Thyroid gland (tissue), 4 donors: ENCODE data around the gene CREM. TPM values are rescaled to one million over a fixed set of nuclear protein-coding genes. Genes with fewer than 3 reads are reported as not detected.

Experiments
- DNase-seq, 2 donors: peaks; one replicate each; pipeline ENCODE4 v3.0.0-alpha.2; 2019
- H3K27ac ChIP-seq, 3 donors: fragments of 200-600 bp; sonication (generic); 1 replicate in 2 of 3; 2 replicates in 1 of 3; pipeline ENCODE4 v1.5.1; 2016 to 2019; ENCODE audit warnings: mild to moderate bottlenecking in 1 of 3, moderate library complexity in 1 of 3
- H3K27me3 ChIP-seq: fragments of 200-600 bp; sonication (generic); one replicate; pipeline ENCODE4 v1.5.1; 2019
- H3K36me3 ChIP-seq, 2 donors: fragments of 200-600 bp; sonication (generic); one replicate each; pipeline ENCODE4 v1.5.1; 2016 to 2019
- H3K4me1 ChIP-seq, 2 donors: fragments of 200-600 bp; sonication (generic); one replicate each; pipeline ENCODE4 v1.5.1; 2017 to 2019
- H3K4me3 ChIP-seq, 3 donors: fragments of 200-600 bp; sonication (generic); replicated peaks in 1 of 3; 1 replicate in 2 of 3; 2 replicates in 1 of 3; pipeline ENCODE4 v1.5.1; 2016; ENCODE audit warnings: mild to moderate bottlenecking in 1 of 3
- H3K9me3 ChIP-seq: fragments of 200-600 bp; sonication (generic); one replicate; pipeline ENCODE4 v1.5.1; 2017
- POLR2A ChIP-seq, 2 donors: fragments of 450-650 bp; IDR thresholded peaks; one replicate each; pipeline ENCODE4 v1.6.1; 2017; ENCODE audit warnings: antibody characterized with exemption in 2 of 2, mild to moderate bottlenecking in 2 of 2, moderate library complexity in 1 of 2
- WGBS, 2 donors: methylation state at CpG; one replicate each; pipeline ENCODE4 v1.1.5; 2017; 5-methylcytosine and 5-hydroxymethylcytosine counted together
- intact Hi-C: fragments of 100-400 bp; cut with DNase I; formaldehyde crosslinking; loops from one replicate; pipeline ENCODE4 v1.15.1; 2023
- total RNA-seq, 4 donors: library from RNA; depleted of rRNA; stranded (reverse); fragments of >200 nt; gene quantifications; one replicate each; pipeline ENCODE4 v1.2.3, GENCODE V29; 2016
- TF ChIP-seq, protein P1 (sequence below), 6 experiments: fragments of 200-600 bp in 3 of 6; fragments of 450-650 bp in 3 of 6; sonication (generic) in 3 of 6; IDR thresholded peaks; one replicate each; pipeline ENCODE4 v1.5.1; 2016 to 2019; ENCODE audit warnings: antibody characterized with exemption in 6 of 6, mild to moderate bottlenecking in 2 of 6, inconsistent platforms in 1 of 6, moderate library complexity in 1 of 6

Gene CREM
- total RNA-seq, 4 donors from 2014 or later, result 39.9 to 64.4 (median 50.5) TPM

DNA sequence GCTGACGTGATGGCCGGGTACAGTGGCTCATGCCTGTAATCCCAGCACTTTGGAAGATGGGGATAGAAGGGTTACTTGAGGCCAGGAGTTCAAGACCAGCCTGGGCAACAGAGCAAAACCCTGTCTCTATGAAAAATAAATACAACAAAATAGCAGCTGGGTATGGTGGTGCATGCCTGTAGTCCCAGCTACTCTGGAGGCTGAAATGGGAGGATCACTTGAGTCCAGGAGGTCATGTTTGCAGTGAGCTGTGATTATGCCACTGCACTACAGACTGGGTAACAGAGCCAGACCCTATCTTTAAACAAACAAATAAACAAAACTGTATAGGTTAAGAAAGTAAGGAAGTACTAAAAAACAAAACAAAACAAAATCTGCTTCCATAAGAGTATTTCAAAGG is 30.3 kb upstream of the CREM start:
- no peaks in the 10 kb centered on the region for H3K36me3 ChIP-seq
- no peaks in the 10 kb centered on the region for H3K9me3 ChIP-seq
- TF ChIP-seq POLR2A (IDR thresholded peaks at IDR 0.05), result no peak

DNA sequence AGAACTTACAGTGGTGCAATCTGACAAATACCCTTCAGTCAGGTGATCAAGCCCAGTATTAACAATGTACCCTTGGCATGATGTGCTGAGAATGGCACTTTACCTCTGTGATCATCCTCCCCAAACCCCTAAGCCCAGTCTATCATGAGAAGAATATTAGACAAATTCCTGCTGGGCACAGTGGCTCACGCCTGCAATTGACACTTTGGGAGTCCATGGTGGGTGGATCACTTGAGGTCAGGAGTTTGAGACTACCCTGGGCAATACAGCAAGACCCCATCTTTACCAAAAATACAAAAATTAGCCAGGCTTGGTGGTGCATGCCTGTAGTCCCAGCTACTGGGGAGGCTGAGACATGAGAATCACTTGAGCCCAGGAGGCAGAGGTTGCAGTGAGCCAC is 29.1 kb upstream of the CREM start:
- DNase-seq, result no peak
- Histone ChIP-seq H3K27ac (no peak overlapping the region), H3K4me3 (no peak overlapping the region), H3K36me3 (no peaks in the 10 kb centered on the region), H3K4me1 (peaks cover 0 to 6% of the 10 kb centered on the region in 2 donors), H3K9me3 (no peaks in the 10 kb centered on the region), H3K27me3 (no peaks in the 10 kb centered on the region)
- intact Hi-C loops, result no loop called here
- TF ChIP-seq, protein P1, sequence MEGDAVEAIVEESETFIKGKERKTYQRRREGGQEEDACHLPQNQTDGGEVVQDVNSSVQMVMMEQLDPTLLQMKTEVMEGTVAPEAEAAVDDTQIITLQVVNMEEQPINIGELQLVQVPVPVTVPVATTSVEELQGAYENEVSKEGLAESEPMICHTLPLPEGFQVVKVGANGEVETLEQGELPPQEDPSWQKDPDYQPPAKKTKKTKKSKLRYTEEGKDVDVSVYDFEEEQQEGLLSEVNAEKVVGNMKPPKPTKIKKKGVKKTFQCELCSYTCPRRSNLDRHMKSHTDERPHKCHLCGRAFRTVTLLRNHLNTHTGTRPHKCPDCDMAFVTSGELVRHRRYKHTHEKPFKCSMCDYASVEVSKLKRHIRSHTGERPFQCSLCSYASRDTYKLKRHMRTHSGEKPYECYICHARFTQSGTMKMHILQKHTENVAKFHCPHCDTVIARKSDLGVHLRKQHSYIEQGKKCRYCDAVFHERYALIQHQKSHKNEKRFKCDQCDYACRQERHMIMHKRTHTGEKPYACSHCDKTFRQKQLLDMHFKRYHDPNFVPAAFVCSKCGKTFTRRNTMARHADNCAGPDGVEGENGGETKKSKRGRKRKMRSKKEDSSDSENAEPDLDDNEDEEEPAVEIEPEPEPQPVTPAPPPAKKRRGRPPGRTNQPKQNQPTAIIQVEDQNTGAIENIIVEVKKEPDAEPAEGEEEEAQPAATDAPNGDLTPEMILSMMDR (IDR thresholded peaks at IDR 0.05), result no peak
- no peak for TF ChIP-seq POLR2A (IDR thresholded peaks at IDR 0.05)
- WGBS, 2 donors, result 83 to 87% methylated on average over 1 of the region's 1 CpG

More for the DNA sequence above, 30.3 kb upstream of the CREM start:
- H3K4me1 ChIP-seq, result no peaks in the 10 kb centered on the region
- 61 to 67% methylated on average over 2 of the region's 2 CpGs for whole genome bisulfite sequencing, 2 donors
- intact Hi-C loops, result no loop called here
- H3K27ac ChIP-seq, result no peak overlapping the region
- no peaks in the 10 kb centered on the region for H3K27me3 ChIP-seq
- no peak for DNase-seq
- no peak overlapping the region for H3K4me3 ChIP-seq

DNA sequence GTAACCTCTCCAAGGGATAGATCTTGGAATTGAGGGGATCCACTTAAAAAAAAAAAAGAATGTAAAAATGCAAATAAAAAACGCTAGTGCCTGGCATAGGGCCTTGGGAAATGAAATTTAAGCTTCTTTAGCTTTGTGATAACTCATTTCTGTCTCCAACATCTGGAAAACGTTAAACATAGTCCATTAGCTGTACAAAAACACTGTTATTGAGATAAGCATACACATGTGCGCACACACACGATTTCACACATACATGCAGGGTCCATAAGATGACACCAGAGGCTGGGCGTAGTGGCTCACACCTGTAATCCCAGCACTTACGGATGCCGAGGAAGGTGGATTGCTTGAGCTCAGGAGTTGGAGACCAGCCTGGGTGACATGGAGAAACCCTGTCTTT is 22.8 kb upstream of the CREM start:
- TF ChIP-seq, protein P1 (IDR thresholded peaks at IDR 0.05), result no peak
- TF ChIP-seq POLR2A (IDR thresholded peaks at IDR 0.05), result no peak
- Histone ChIP-seq H3K9me3 (no peaks in the 10 kb centered on the region), H3K4me3 (no peak overlapping the region), H3K27me3 (no peaks in the 10 kb centered on the region), H3K27ac (no peak overlapping the region), H3K36me3 (no peaks in the 10 kb centered on the region), H3K4me1 (peaks cover 0 to 6% of the 10 kb centered on the region in 2 donors)
- DNase-seq, result no peak
- 73 to 87% methylated on average over 6 to 7 of the region's 7 CpGs for WGBS, 2 donors
- intact Hi-C loops, result no loop called here

DNA sequence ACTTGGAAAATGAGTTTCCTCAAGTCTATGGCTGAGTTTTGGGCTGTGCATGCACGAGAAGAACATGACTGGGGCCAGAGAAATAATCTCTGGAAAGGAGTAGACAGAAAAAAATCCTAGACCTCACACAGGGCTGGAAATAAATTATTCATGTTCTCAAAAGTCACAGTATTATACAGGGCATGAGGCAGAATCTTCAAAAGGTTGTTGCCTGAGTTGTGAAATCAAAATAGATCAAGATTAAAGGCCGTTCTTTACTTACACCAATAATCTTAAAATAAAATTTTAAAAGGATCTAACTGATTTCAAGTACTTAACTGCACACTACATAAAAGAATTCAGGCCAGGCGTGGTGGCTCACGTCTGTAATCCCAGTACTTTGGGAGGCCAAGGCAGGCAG is 14.1 kb upstream of the CREM start:
- no peaks in the 10 kb centered on the region for H3K9me3 ChIP-seq
- H3K36me3 ChIP-seq, result no peaks in the 10 kb centered on the region
- intact Hi-C loops, result loop anchor here (5.0 kb wide), 1 partner anchor 110 kb away; no protein-coding TSS in a partner anchor
- no peak overlapping the region for H3K4me3 ChIP-seq
- TF ChIP-seq, protein P1 (IDR thresholded peaks at IDR 0.05), result no peak
- TF ChIP-seq POLR2A (IDR thresholded peaks at IDR 0.05), result no peak
- H3K27me3 ChIP-seq, result no peaks in the 10 kb centered on the region
- WGBS, 2 donors, result 85 to 90% methylated on average over 4 of the region's 4 CpGs
- DNase-seq, result no peak
- no peak overlapping the region for H3K27ac ChIP-seq
- no peaks in the 10 kb centered on the region for H3K4me1 ChIP-seq

DNA sequence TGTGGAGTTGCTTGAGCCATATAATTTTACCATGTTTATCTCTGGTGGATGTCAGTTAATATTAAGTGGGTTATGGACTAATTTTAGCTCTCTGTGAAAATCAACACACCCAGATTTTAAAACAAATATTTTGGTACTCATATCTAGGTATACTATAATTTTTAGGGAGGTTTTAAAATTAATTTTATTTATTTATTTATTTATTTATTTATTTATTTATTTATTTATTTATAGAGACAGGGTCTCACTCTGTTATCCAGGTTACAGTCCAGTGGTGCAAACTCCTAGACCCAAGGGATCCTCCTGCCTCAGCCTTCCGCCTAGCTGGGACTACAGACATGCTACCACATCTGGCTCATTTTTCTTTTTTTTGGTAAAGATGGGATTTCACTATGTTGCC is 7.3 kb upstream of the CREM start:
- Histone ChIP-seq H3K9me3 (no peaks in the 10 kb centered on the region), H3K27me3 (no peaks in the 10 kb centered on the region), H3K36me3 (no peaks in the 10 kb centered on the region), H3K4me3 (no peak overlapping the region), H3K4me1 (no peaks in the 10 kb centered on the region), H3K27ac (no peak overlapping the region)
- TF ChIP-seq POLR2A (IDR thresholded peaks at IDR 0.05), result no peak
- TF ChIP-seq, protein P1 (IDR thresholded peaks at IDR 0.05), result no peak
- no peak for DNase-seq
- intact Hi-C loops, result no loop called here
- 94 to 100% methylated on average over 1 of the region's 1 CpG for WGBS, 2 donors

DNA sequence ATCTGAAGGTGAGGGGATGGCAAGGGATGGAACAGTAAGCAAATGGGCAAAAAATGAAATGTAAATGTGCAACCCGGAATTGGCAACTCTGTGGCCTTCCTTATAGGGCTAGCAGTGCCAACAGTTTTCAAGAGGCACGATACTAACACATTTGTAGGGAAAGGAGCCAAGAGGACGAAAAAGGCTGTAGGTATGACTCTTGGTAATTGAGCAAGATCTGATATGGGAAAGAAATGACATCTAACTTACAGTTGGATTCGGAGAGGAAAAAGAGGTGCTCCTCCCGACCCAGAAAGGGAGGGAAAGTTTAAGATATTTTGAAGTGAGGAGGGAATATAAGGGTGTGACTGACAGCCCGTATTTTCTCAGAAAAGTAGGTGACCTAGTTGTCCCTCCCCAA is 2.1 kb upstream of the CREM start:
- Histone ChIP-seq H3K27ac (no peak overlapping the region), H3K27me3 (no peaks in the 10 kb centered on the region), H3K4me1 (peaks cover 8 to 24% of the 10 kb centered on the region in 2 donors), H3K36me3 (no peaks in the 10 kb centered on the region), H3K4me3 (no peak overlapping the region), H3K9me3 (no peaks in the 10 kb centered on the region)
- 78 to 83% methylated on average over 6 of the region's 6 CpGs for WGBS, 2 donors
- intact Hi-C loops, result loop anchor here (5.0 to 10.0 kb wide), 3 partner anchors 73 to 210 kb away; partner anchors contain the start of gene CCNY
- TF ChIP-seq POLR2A (IDR thresholded peaks at IDR 0.05), result no peak
- TF ChIP-seq, protein P1 (IDR thresholded peaks at IDR 0.05), result no peak
- DNase-seq, result no peak
